DMS153 (cell line): ENCODE results near the gene PRM3.

ENCODE experiments used
- DNase-seq: peaks from one replicate; lab custom pipeline; 2025; lab: John Stamatoyannopoulos, UW

The PRM3 gene

GRCh38 chr16:11258553-11259492 is 14.6 kb downstream of the PRM3 start:
- no peak for DNase-seq

GRCh38 chr16:11257131-11257938 is 16.1 kb downstream of the PRM3 start:
- peak; percentile 68 for DNase-seq

DNA sequence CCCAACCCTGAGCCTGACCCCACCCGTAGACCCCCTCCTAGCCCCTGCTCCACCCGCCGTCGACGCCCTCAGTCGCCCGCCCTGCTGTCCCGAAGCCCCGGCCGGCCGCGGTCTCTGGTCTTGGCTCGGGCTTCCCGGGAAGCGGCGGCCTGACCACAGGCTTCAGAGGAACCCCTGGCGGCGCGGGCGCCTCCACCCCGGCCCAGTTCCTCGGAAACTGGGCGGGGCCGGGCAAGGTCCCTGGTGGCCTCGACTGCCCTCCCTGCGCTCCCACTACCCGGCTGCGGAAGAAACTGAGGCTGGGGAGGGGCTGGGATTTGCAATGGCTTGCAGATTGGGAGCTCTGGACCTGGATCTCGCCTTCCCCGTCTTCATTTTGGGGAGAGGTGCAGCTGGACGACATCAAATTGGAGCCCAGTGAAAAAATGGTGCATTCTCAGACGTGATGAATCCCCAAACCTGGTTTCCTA is 16.7 kb downstream of the PRM3 start:
- DNase-seq, result peak; percentile 23

- DNase-seq, result peak; percentile 67
Observed at GRCh38 chr16:11255737-11256660, 17.4 kb downstream of the PRM3 start, which contains the start of gene SOCS1. Gene SOCS1 (minus strand): TSS chr16:11256204. CDS start chr16:11255478, 726 bp downstream.

- DNase-seq, result peak; percentile 40
Observed at GRCh38 chr16:11254913-11255736, 18.3 kb downstream of the PRM3 start.

- DNase-seq, result no peak
Observed at GRCh38 chr16:11253995-11254912, 19.2 kb downstream of the PRM3 start.

DNA sequence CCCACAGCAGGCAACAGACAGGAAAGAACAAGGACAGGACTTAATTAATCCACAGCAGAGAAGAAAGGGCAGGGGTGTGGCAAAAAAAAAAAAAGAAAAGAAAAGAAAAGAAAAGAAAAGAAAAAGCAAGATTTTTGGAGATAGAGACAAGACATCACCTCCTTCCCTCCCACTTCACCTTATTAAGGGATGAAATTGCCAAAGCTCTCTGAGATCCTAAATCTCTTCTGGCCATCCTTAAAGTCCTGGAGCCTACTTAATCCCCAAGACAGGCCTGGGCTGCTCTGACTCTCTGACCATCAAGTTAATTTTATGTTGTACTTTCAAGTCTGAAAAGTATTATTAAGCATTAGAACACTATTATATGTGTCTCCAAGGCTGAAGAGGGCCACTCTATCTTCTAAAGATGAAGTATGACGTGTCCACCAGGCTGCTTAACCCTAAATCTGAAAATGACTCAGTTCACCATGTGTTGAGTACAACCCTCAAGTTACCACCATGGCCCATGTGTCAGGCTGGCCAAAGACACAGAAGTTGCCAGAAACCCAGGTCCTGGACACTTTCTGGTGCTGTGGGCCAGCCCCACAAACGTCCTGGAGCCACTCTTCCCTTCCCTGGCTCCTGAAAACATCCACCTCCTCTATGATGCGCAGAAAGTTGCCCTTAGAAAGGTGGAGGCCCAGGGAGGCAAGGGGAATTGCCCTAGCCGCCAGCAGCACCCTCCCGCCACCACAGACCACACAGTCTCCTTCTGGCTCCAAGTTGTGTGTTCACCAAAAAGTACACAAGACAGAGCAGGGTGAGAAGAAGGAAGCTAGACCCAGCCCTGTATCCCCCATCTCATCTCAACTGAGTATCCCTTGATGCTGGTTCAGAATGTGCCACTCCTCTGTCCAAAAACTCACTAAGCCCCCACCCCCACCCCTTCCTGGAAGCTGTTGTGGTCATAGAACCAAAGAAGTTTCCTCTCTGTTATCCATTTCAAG is 20.1 kb downstream of the PRM3 start:
- DNase-seq, result no peak

DNA sequence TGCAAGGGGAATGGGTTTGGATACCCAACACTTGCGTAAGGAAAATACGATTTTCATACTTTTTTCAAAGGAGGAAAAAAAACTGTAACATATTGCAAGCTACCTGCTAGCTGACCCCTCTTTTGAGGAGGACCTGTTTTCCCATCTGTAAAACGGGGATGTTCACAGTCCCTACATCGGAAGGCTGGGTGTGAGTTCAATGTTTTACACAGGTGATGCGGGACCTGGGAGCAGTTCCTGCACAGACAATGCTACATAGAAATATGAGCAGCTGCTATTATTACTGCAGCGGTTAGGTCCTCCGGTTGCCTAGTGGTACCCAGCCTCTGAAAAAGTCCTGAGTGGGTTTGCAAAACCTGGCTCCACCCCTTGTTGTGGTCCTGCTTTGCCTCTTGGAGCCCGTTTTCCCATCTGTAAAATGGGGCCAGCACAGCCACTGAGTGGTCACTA is 20.9 kb downstream of the PRM3 start:
- no peak for DNase-seq

DNA sequence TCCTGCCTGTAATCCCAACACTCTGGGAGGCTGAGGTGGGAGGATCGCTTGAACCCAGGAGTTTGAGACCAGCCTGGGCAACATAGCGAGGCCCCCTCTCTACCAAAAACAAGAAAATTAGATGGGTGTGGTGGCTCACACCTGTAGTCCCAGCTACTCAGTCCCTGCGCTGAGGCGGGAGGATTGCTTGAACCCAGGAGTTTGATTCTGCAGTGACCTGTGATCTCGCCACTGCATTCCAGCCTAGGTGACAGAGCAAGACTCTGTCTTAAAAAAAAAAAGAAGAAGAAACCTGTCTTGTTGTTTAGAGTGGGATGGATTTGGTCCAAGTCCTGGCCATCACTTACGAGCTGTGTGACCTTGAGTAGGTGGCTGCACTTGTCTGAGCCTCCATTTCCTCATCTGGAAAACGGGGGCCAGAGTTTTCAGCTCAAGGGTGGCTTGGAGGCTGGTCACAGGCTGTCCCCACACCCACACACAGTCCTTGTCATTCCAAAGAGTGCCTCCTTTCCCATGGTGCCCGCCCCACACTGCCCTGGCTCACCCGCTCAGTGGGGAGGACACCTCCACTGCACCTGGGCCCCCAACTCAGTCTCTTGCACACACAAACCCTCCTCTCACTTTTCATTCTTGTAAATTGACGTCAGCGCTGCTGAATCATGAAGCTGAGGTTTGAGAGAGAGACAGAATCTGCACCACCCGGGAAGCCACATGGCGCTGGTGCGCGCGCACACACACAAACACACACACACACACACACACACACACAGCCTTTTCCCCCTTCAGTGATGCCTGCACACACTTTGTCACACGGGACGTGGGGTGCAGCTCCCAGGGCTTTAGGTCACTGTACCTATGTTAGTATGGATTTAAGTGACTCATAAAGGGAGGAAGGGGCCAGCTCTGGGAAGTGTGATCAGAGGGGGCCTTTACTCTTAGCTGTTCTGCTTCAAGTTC is 21.6 kb downstream of the PRM3 start:
- DNase-seq, result no peak

GRCh38 chr16:11250786-11251524 is 22.5 kb downstream of the PRM3 start:
- no peak for DNase-seq

GRCh38 chr16:11250091-11250785 is 23.2 kb downstream of the PRM3 start:
- peak; percentile 21 for DNase-seq

DNA sequence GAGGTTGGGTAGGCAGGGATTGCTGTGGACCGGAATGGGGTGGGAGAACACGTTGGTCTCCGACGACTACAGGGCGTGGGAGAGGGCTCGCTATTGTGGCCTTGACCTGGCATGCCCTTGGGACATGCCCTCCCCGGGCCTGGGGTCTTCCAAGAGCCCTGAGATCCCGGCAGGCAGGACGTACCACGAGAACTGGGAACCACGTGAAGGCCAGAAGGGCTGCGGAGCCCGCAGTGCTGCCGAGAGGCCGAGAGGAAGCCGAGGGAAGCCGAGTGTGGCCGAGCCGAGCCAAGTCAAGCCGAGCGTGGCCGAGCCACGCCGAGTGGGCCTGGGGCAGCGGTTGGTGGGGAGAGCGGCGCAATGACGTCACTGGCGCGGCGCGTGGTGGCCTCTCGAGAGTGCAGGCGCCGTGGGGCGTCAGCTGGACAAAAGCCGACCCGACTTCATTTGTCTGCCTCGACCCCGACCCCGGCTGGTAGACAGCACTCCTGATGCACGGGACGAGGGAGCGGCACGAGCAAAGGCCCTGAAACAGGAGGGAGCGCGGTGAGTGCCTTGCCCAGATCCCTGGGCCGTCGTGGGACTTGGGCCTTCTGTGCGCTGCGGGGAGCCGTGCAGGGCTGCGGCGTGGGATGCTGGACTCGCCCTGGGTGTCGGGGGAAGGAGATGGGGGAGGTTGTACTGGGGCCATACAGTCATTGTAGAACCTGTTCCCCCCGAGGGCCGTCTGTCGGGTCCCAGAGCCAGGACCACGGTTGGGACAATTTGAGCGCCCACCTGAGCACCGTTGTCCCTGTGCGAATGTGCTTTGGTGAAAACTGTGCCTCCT is 24.0 kb downstream of the PRM3 start:
- DNase-seq, result no peak

- no peak for DNase-seq
Observed at GRCh38 chr16:11248133-11248532, 25.3 kb downstream of the PRM3 start.

GRCh38 chr16:11245988-11246387 is 27.4 kb downstream of the PRM3 start:
- DNase-seq, result no peak

DNA sequence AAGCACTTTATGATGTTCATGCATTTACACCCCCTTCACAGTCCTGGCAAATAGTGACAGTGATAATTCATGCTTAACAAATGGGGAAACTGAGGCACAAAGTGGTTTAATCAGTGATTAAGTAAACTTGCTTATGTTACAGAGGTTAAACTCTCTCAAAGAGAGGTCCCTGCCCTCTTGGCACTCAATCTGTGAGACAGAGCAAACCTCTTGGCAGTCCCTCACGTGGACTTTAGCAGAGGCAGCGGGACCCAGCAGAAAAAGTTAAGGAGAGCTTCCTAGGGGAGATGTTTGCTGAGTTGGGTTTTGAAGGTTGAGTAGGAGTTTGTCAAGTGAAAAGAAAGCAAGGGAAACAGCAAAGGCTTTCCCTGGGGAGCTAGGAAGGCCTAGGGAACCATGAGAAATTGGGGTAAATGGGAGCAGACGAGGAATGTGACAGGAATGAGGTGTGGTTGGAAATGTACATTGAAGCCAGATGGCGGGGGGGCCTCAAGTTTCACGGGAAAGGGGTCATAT is 28.1 kb downstream of the PRM3 start:
- no peak for DNase-seq
